OCI-LY3 (cell line): Measurements from ENCODE around the gene NOXO1.

Experiments used
- CTCF ChIP-seq: fragments of 200-600, 300-600 bp; sonication (generic); IDR thresholded peaks from 2 replicates; pipeline ENCODE4 v1.5.1; 2014; ENCODE audit warnings: antibody characterized with exemption, low read length, low read depth
- EZH2phosphoT487 ChIP-seq: fragments of 200-600 bp; shearing (Covaris generic); IDR thresholded peaks from 2 replicates; pipeline ENCODE4 v1.6.1; 2018; ENCODE audit warnings: antibody characterized with exemption, mixed run types, low read depth

GRCh38 chr16:1982991-1983543 is 1.8 kb upstream of the NOXO1 start:
- TF ChIP-seq CTCF (no peak), EZH2phosphoT487 (no peak)
